Measurements from ENCODE around the gene KDM4C. TPM values are rescaled to one million over a fixed set of nuclear protein-coding genes. Genes with fewer than 3 reads are reported as not detected.

The KDM4C gene
- total and polyA plus RNA-seq, 2 of the 13 experiments (the other 11 are each of a cell fraction or from before 2014, with no cell fraction given), result 19.4 to 23.6 TPM

- H2AFZ ChIP-seq (ENCODE audit: low read length), result no peak overlapping the region
- H3K36me3 ChIP-seq (replicated peaks in 1 of 2; ENCODE audit: control insufficient read depth in 1 of 2, insufficient read depth in 2 of 2, low read length in 2 of 2), result peaks cover 4 to 37% of the 10 kb centered on the region in 2 experiments
- POLR2A ChIA-PET, result no interaction called here
- no peak overlapping the region for H3K9ac ChIP-seq (ENCODE audit: insufficient read depth, low read depth, low read length)
- H3K4me3 ChIP-seq (replicated peaks in 1 of 3; ENCODE audit: insufficient read depth in 1 of 3, low read depth in 2 of 3, low read length in 3 of 3), result no peak overlapping the region
- CTCF ChIA-PET (ENCODE audit: low intra/inter-chr PET ratio, low total read pairs), result no interaction called here
- FAIRE-seq, result no peak
- no peaks in the 10 kb centered on the region for H3K9me3 ChIP-seq (ENCODE audit: low read length)
- BruUV-seq (replicated peaks), result no TSS peak
- in situ Hi-C loops (cut with HindIII; ENCODE audit: extremely low pct_ligation_motif_present, low pct_unique_long_range_greater_than_20kb), result no loop called here
- no peaks in the 10 kb centered on the region for H4K20me1 ChIP-seq (ENCODE audit: insufficient read depth, low read length)
- no peaks in the 10 kb centered on the region for H3K27me3 ChIP-seq (ENCODE audit: control insufficient read depth in 1 of 2, insufficient read depth in 2 of 2, low read length in 2 of 2)
- no peak overlapping the region for H3K4me2 ChIP-seq (ENCODE audit: low read depth, low read length)
- H3K4me1 ChIP-seq (ENCODE audit: insufficient read depth, low read length), result no peaks in the 10 kb centered on the region
- no peak for TF ChIP-seq ZNF674 (CRISPR knock-in tag; IDR thresholded peaks at IDR 0.05; ENCODE audit: low read depth)
- TF ChIP-seq ZNF264 (CRISPR knock-in tag; IDR thresholded peaks at IDR 0.05), result no peak
- no peak for TF ChIP-seq KLF11 (CRISPR knock-in tag; IDR thresholded peaks at IDR 0.05)
- no peak for TF ChIP-seq TBL1XR1 (IDR thresholded peaks at IDR 0.05; ENCODE audit: borderline replicate concordance, low read length, partially characterized antibody)
- TF ChIP-seq KLF13 (CRISPR knock-in tag; IDR thresholded peaks at IDR 0.05), result no peak
- TF ChIP-seq ZNF878 (CRISPR knock-in tag; IDR thresholded peaks at IDR 0.05), result no peak
- no peak for TF ChIP-seq ZNF704 (CRISPR knock-in tag; IDR thresholded peaks at IDR 0.05; ENCODE audit: borderline replicate concordance)
- no peak for TF ChIP-seq RXRB (CRISPR knock-in tag; IDR thresholded peaks at IDR 0.05; ENCODE audit: borderline replicate concordance)
- no peak for TF ChIP-seq CBX2 (IDR thresholded peaks at IDR 0.05; ENCODE audit: low read depth, low read length)
- no peak for TF ChIP-seq CBX2 (CRISPR knock-in tag; IDR thresholded peaks at IDR 0.05; ENCODE audit: low read depth)
- no peak for TF ChIP-seq FOXJ3 (CRISPR knock-in tag; IDR thresholded peaks at IDR 0.05; ENCODE audit: borderline replicate concordance)
- TF ChIP-seq ZNF564 (CRISPR knock-in tag; IDR thresholded peaks at IDR 0.05), result no peak
- TF ChIP-seq SMC3 (IDR thresholded peaks at IDR 0.05; ENCODE audit: low read length), result no peak
- no peak for TF ChIP-seq ATF7-NPFF (CRISPR knock-in tag; IDR thresholded peaks at IDR 0.05; ENCODE audit: low read depth)
- no peak for TF ChIP-seq ZUFSP (CRISPR knock-in tag; IDR thresholded peaks at IDR 0.05; ENCODE audit: borderline replicate concordance)
- TF ChIP-seq DNMT3B (CRISPR knock-in tag; conservative IDR thresholded peaks at IDR 0.05), result no peak
- no peak for TF ChIP-seq CC2D1A (CRISPR knock-in tag; IDR thresholded peaks at IDR 0.05)
- no peak for TF ChIP-seq PAF1 (CRISPR knock-in tag; IDR thresholded peaks at IDR 0.05)
- TF ChIP-seq ZNF232 (CRISPR knock-in tag; IDR thresholded peaks at IDR 0.05; ENCODE audit: borderline replicate concordance), result no peak
- no peak for TF ChIP-seq ZNF432 (CRISPR knock-in tag; IDR thresholded peaks at IDR 0.05; ENCODE audit: borderline replicate concordance)
- ATAC-seq, result no peak
- H3K27ac ChIP-seq (ENCODE audit: extremely low read length, insufficient read depth, low read length), result no peak overlapping the region
- intact Hi-C loops (cut with micrococcal nuclease; ENCODE audit: unreplicated experiment), result no loop called here
- DNase-seq (ENCODE audit: low spot score), result no peak
- no peaks in the 10 kb centered on the region for H3K79me2 ChIP-seq (ENCODE audit: insufficient read depth, low read length)
- WGBS (ENCODE audit: low lambda C conversion rate), result 91% methylated on average over 5 of the region's 7 CpGs
Observed at GRCh38 chr9:7174301-7174700, 416.5 kb downstream of the KDM4C start.
